NCI-H345 treated with DMSO at 0.1 percent for 48 hours (cell line): Measurements from ENCODE around the gene SGTA.
"Not testable (repeated sequence)": the region's sequence is repeated elsewhere in the genome, so short reads cannot be mapped to it uniquely, and the experiment has no call there.

ENCODE experiments used
- DNase-seq: peaks from one replicate; lab custom pipeline; 2025; ENCODE audit not compliant: unreplicated experiment; lab: John Stamatoyannopoulos, UW

Gene SGTA

GRCh38 chr19:2795827-2796658 is 13.0 kb upstream of the SGTA start:
- DNase-seq: no peak

- no peak for DNase-seq
Measured at GRCh38 chr19:2793577-2793976, 10.5 kb upstream of the SGTA start.

DNA sequence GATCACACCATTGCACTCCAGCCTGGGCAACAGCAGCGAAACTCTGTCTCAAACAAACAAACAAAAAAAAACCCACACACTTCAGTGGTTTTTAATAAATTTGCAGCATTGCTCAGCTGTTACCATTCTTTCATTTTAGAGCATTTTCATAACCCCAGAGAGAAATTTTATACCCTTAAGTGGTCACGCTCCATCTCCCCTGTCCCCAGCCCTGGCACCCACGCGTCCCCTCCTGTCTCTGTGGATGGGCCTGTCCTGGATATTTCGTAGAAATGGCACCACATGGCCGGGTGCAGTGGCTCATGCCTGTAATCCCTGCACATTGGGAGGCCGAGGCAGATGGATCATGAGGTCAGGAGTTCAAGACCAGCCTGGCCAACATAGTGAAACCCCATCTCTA is 10.1 kb upstream of the SGTA start:
- DNase-seq: no peak

- not testable (repeated sequence) for DNase-seq
Measured at GRCh38 chr19:2792666-2793065, 9.6 kb upstream of the SGTA start.

DNA sequence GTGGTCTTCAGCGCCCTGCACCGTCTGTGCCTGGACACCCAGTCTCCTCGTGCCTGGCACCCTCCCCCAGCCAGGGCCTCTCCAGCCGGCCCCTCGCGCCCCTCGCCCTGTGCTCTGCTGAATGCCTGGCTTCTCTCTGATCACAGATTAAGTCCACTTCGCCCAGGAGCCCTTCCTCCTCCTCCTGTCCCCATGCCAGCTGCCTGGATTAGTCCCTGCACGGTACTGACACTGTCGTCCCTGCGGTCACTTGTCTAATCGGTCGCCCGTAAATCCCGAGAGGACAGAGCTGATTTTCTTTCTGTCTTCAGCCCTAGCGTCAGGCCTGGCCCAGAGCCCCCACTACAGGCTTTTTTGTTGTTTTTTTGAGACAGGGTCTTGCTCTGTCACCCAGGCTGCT is 8.8 kb upstream of the SGTA start:
- DNase-seq: no peak

DNA sequence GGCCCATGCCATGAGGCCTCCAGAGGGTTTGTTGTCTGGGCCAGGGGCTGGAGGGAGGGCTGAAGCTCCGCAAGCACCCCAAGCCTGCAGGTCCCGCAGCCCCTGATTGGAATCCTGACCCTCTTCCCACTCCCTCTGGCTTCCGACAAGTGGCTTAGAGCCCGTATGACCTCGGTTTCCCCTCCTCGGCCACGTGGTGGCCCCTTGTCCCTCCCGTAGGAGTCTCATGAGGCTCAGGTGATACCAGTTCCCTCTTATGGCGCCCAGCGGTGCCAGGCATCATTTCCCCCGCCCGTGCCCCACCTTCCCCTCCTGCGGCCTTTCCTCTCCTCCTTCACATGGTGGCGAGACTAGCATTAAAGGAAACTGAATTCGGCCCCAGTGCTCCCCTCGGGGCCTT is 8.4 kb upstream of the SGTA start:
- no peak for DNase-seq

DNA sequence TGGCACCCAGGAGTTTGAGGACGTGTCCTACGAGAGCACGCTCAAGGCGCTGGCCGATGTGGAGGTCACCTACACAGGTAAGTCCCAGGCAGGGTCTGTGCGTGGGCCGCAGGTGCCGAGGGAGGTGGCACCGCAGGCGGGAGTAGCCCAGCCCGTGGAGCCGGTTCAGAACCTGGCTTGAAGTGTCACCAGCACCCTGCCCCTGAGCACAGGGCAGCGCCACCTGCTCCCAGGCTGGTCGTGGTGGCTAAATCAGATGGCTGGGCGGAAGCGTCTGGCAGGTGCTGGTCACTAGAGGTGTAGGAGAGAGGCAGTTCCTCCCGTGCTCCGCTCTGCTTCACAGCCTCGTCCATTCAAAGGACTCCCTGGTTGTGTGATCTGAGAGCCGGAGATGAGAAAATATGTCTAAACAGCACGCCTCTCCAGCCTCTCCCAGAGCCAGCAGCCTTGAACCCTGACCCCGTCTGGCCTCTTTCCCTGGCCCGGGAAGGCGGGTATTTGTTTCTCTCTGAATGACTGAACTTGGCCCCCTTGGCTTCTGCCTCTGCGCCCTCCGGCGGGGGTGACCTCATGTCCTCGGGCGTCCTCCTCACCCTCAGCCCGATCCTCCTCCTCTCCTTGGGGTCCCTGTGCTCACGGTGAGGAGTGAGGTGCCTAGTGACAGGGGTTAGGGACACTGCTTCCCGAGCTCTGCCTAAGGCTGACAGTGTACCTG is 7.6 kb upstream of the SGTA start:
- no peak for DNase-seq

DNA sequence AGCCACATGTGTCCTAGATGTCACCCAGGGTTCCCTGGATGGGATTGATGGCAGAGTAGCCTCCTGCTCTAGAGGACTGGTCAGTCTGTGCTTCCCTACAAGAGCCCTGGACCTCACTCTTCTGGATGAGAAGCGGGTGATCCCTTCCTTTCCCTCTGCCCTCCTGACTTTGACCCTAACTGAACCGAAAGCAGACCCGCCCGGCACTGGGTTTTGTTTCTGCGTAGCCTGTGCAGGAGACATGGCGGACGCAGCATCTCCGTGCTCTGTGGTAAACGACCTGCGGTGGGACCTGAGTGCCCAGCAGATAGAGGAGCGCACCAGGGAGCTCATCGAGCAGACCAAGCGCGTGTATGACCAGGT is 7.1 kb upstream of the SGTA start:
- DNase-seq: no peak

- no peak for DNase-seq
Measured at GRCh38 chr19:2788237-2788636, 5.2 kb upstream of the SGTA start.

GRCh38 chr19:2787115-2787514 is 4.0 kb upstream of the SGTA start:
- DNase-seq: no peak

GRCh38 chr19:2785244-2785997 is 2.3 kb upstream of the SGTA start, which contains the start of gene THOP1:
THOP1 (plus strand) TSS chr19:2785503; CDS start chr19:2785663, 160 bp downstream.
- peak; percentile 96 for DNase-seq

DNA sequence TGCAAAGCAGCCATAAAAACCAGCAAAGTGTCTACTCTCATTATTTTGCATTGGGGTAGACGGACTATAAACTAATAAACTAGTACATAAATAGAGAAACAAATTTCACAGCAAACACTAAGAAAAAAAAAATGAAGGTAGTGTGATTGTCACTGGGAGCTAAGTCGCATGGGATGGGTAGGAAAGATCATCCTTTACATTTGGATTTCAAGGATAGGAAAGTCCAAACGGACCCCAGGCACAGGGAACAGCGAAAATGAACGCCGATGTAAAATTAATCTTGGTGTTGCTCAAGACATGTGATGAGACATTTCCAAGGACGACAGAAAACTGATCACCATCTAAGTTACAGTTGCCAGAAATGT is 690 bp upstream of the SGTA start:
- DNase-seq: no peak

- DNase-seq: no peak
Measured at GRCh38 chr19:2782329-2782935, 641 bp downstream of the SGTA start.

DNA sequence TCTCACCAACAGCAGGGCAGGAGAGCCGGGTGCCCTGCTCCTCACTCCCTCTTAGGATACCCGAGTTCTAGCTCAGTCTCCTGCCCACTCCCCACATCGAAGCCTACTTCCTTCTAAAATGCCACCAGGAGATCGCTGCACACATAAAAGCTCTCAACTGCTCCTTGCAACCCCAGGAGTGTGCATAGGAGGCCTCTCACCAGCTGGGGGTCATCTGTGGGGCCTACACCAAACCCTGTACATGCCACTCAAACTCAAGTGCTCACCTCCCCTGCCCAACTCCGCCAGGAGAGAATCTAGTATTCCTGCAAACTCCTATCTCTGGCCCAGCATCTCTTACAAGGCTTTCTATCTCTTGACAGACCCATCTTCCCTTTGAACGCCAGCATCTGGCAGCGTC is 2.8 kb downstream of the SGTA start:
- no peak for DNase-seq

GRCh38 chr19:2779121-2779740 is 3.8 kb downstream of the SGTA start:
- DNase-seq: no peak

DNA sequence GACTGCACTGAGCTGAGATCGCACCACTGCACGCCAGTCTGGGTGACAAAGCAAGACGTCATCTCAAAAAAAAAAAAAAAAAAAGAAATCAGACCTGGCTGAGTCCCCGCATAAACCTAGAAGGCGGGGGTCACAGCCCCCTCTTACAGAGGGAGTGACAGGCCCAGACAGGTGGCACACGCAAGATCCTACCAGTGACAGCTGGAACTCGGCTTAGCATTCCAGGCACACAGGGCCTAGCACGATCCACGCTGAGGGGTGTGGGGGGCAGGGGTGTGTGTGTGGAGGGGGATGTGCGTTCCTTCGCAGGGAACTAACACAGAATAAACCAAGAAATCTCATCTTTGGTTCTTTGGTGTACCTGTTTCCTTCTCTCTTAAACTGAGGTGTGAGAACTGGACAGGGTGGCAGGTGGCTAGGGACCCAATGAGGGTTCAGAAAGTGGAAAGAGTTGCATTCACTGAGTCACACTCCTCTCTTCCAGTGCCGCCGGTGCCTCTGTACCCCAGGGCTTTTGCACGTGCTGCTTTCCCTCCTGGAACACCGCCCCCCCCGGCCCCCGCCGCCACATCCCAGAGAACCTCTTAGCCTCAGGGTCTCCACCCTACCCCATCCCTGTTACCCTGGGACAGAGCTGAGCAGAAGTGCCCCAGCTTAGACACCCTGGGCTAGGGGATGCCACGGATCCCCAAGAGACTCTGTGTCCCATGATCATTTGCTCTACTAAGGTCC is 5.0 kb downstream of the SGTA start:
- no peak for DNase-seq

GRCh38 chr19:2775556-2776430 is 7.3 kb downstream of the SGTA start:
- no peak for DNase-seq

DNA sequence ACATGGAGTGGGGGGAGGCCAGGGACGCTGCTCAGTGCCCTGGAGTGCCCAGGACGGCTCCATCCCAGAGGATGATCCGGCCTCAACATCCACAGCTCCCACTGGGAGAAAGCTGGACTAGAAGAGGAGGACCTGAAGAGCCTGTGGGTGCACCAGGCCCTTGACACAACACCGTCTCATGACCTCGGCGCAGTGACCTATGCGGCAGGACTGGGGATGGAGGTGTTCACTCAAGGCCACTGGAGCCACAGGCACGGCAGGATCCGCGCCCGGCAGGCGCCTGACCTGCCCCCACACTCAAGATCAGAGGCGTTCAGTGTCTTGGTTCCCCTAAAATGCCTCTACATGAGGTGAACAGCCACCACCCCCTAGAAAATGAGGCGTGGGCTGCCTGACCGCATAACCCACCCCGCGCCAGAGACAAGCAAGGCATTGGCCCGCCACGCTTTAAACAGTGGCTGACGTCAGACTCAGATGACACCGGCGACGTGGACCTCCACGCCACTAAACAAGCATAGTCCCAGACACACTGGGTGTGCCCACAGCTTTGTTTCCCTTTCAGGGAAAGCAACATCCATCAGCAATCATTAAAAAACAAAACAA is 8.0 kb downstream of the SGTA start:
- no peak for DNase-seq

DNA sequence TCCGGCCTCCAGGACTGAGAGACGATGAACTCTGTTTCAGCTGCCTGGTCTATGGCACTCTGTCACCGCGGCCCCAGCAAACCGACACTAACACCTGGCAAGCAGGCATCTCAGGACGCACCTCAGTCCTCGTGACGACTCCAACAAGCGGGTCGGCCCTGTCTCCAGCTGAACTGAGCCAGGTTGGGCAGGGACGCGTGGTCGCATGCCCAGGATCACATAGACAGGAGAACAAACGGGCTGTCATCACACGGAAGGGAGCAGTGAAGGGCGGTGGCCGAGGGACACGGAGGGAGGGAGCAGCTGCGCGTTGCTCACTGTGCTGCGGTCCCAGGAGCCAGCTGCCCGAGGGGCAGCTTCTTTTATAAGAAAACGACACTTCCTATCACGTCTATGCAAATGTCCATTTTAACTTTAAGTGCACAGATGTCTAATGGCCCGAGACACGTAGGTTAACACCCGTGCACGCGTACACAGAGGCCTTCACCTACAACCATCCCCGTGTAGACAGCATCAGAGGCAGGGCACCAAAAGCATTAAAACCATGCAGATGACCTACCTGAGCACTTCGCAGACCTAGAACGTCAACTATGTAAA is 8.9 kb downstream of the SGTA start:
- no peak for DNase-seq
